Stomach (tissue), 4 donors: ENCODE data around the gene TRAF3.

ENCODE experiments used
- CTCF ChIP-seq, 7 experiments: fragments of 450-650 bp in 4 of 7; fragments of 200-600 bp in 3 of 7; sonication (generic) in 3 of 7; IDR thresholded peaks; one replicate each; pipeline ENCODE4 v1.5.1; 2016 to 2019; ENCODE audit warnings: antibody characterized with exemption in 7 of 7, control low read depth in 2 of 7, mild to moderate bottlenecking in 1 of 7
- POLR2A ChIP-seq, 4 donors: fragments of 450-650 bp; IDR thresholded peaks; one replicate each; pipeline ENCODE4 v1.6.1; 2016; ENCODE audit warnings: antibody characterized with exemption in 4 of 4, control low read depth in 2 of 4, mild to moderate bottlenecking in 1 of 4, moderate library complexity in 1 of 4

- TF ChIP-seq CTCF (IDR thresholded peaks at IDR 0.05) (no peak), POLR2A (IDR thresholded peaks at IDR 0.05) (no peak)
Measured at GRCh38 chr14:102892651-102893050, 115.4 kb downstream of the TRAF3 start.
